Lower leg skin (tissue), 3 donors: ENCODE results near the gene ERI3.

ENCODE experiments used
- CTCF ChIP-seq, 3 donors: fragments of 450-650 bp; IDR thresholded peaks; one replicate each; pipeline ENCODE4 v1.5.1; 2016; ENCODE audit warnings: antibody characterized with exemption in 3 of 3, mild to moderate bottlenecking in 3 of 3, moderate library complexity in 2 of 3
- POLR2A ChIP-seq, 2 donors: fragments of 450-650 bp; IDR thresholded peaks; one replicate each; pipeline ENCODE4 v1.6.1; 2016 to 2017; ENCODE audit warnings: antibody characterized with exemption in 2 of 2, mild to moderate bottlenecking in 1 of 2, moderate library complexity in 1 of 2

GRCh38 chr1:44310006-44310405, 45.1 kb downstream of the ERI3 start:
- TF ChIP-seq CTCF (IDR thresholded peaks at IDR 0.05) = no peak
- no peak for TF ChIP-seq POLR2A (IDR thresholded peaks at IDR 0.05)
